NCI-H1417 treated with DMSO at 0.1 percent for 48 hours (cell line): ENCODE results near the gene BCAR3.
"Not testable (repeated sequence)": the region's sequence is repeated elsewhere in the genome, so short reads cannot be mapped to it uniquely, and the experiment has no call there.

ENCODE experiments used
- DNase-seq: peaks from one replicate; lab custom pipeline; 2025; lab: John Stamatoyannopoulos, UW

The BCAR3 gene

GRCh38 chr1:93689521-93690223 is 8.0 kb upstream of the BCAR3 start:
- no peak for DNase-seq

DNA sequence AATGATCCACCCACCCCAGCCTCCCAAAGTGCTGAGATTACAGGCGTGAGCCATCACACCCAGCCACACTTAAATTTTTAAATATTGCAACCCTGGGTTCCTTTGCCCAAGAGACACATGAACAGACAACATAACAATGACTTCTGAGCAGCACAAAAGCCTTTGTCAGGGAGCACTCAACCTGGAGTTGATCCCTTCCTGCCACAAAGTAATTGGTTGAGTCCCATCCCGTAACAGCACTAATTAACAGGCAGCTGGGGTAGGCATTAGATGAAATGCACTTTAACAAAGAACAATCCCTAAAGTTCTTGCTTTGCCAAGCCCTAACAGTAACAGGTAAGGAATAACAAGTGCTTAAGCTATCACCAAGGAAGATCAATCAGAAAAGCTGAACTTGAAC is 5.9 kb upstream of the BCAR3 start:
- DNase-seq, result no peak

GRCh38 chr1:93686504-93687250 is 5.0 kb upstream of the BCAR3 start:
- no peak for DNase-seq

- DNase-seq, result no peak
These were observed 4.3 kb upstream of the BCAR3 start for GRCh38 chr1:93685918-93686317.

- no peak for DNase-seq
These were observed 1.6 kb upstream of the BCAR3 start for GRCh38 chr1:93683234-93683633.

GRCh38 chr1:93681989-93682412 is 364 bp upstream of the BCAR3 start:
- no peak for DNase-seq

GRCh38 chr1:93680420-93681100 is 1.1 kb downstream of the BCAR3 start:
- DNase-seq, result no peak

- no peak for DNase-seq
These were observed 1.6 kb downstream of the BCAR3 start for GRCh38 chr1:93680076-93680419.

DNA sequence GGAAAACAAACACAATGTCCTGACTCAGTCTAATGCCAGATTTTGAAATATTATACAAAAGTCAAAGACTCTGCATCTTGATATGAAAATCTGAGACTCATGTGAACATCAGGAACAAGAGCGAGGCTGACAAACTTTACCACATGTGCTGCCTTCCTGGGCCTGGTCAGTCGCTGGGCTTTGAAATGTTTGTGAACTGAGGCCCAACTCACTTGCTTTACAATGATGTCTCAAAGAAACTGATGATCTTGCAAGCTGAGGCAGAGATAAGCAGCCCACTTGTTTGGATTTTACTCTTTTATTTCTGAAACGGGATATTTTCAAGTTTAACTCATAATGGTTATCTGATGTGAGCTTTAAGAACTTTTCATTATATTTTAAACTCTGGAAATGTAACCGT is 2.1 kb downstream of the BCAR3 start:
- no peak for DNase-seq

- DNase-seq, result no peak
These were observed 2.6 kb downstream of the BCAR3 start for GRCh38 chr1:93678946-93679480.

DNA sequence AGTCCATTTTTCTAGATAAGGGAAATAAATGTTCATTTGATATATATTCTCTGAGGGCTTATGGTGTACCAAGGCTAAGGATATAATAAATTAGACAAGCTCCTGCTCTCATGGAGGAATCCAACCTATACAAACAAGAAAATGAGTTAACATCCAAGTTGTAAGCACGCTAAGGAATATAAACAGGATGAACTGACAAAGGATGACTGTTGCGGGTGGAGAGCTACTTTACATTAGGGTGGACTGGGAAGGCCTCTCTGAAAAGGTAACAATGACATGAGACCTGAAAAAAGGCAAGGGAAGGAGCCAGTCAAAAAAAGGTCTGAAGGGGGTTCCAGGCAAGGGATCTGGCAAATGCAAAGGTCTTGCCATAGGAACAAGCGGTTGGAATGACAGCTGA is 3.1 kb downstream of the BCAR3 start:
- DNase-seq, result no peak

DNA sequence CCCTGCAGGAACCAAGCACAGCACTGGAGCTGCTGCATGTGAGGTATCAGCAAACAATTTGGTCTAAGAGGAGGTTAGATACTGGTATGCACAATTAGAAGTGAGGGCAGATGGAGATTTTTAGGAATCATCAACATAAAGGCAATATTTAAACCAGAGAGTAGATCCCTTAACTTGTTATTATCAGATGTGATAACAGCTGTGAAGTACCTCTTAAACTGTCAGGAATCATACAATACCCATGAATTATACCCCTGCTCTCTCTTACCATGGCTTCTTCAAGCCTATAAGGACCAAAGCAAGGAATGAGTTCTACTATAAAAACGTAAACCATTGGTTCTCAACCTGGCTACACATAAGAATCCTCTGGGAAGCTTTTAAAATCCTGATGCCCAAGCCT is 3.9 kb downstream of the BCAR3 start:
- no peak for DNase-seq

- DNase-seq, result no peak
These were observed 5.2 kb downstream of the BCAR3 start for GRCh38 chr1:93676427-93676826.

DNA sequence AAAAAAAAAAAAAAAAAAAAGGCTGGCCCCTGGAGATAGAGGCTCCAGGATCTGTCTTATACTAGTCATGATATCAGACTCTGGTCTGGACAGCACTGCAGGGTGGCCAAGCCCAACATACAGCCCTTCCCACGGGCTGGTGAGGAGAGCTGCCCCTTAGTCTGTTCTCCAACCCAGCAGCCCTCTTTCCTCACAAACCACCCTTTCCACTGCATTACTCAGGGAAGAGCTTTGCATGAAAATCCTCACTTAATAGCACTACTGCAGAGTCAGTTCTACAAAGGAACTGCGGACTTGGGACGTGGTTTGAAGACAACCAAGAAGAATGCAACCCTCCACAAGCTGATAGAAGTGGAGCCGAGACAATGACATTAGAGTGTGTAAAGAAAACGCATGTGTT is 5.7 kb downstream of the BCAR3 start:
- DNase-seq, result no peak

DNA sequence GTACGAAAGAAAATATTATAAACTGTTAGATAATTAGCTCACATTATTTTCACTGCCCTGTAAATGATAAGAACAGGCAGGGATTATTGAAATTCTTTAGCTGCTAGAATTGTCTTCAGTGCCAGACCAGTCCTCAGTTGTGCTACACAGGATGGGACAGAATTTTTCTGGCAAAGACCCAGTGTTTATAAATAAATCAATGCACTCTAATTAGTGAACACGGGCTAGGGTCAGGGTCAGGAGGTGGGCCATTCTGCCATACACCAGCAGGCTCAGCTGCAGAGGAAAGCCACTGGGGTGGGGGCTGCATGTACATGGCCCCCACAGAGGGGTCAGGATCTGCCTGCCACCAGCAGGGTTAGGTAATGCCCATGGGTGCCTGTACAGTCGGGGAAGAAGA is 6.4 kb downstream of the BCAR3 start:
- no peak for DNase-seq

- DNase-seq, result not testable (repeated sequence)
These were observed 7.6 kb downstream of the BCAR3 start for GRCh38 chr1:93674071-93674470.

DNA sequence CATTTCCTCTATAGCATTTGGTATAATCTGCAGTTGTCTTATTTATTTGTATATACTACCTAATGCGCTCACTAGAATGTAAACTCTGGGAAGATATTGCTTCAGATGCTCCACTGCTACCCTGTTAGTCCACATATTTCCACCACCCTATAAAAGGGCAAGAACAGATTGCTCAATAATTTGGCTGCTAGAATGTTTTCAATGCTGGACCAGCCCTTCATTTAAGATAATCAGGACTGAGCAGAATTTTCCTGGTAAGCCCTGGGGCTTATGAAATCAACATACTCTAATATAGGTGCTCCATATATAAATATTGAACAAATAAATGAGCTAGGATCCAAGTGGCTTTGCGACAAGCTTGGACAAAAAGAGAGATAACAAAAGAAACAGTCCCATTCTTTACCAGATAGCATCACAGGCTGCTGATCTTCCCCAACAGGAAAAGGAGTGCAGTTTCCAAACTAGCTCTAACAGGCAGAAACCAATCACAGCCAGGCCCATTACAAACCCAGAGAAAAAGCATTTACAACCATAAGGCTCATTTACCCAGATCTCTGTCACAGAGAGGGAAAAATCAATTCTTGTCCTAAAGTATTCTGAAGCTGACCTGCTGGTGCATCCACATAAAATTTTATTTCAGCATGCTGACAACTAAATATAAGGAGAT is 8.3 kb downstream of the BCAR3 start:
- no peak for DNase-seq

- no peak for DNase-seq
These were observed 9.0 kb downstream of the BCAR3 start for GRCh38 chr1:93672477-93673162.

DNA sequence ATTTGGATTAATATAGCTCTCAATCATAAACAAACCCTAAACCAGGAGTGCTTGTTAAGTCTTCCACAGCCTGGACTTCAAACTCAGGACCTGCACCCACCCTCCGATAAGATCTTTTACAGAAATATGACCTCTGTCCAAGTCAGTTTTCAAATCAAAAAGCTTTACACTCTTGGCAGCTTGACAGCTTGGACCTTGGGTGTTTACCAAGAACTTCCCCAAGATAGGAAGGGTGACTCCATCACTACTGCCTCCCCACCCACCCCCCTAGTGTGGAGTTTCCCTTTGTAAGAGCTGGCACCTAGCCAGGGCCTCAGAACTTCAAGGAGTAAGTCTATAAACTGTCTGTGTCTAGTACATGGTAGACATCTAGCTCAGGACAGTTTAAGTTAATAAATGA is 9.6 kb downstream of the BCAR3 start:
- DNase-seq, result no peak

DNA sequence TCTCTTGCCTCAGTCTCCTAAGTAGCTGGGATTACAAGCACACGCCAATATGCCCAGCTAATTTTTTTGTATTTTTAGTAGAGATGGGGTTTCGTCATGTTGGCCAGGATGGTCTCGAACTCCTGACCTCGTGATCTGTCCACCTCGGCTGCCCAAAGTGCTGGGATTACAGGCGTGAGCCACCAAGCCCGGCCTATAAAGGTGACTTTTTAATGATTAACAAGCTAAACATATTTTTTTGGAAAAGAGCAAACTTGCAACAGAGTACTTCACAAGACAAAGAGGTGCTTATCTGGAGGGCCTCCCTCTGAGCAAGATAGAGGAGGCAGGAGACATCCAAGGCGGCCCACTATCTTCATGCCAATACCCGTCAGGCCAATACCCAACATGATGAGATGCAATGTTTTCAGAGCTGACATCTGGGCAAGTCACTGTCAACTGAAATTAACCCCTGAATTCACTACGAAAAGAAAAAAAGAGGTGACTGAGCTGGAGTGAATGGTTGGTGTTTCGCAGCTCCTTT is 10.5 kb downstream of the BCAR3 start:
- no peak for DNase-seq

GRCh38 chr1:93670141-93670540 is 11.5 kb downstream of the BCAR3 start:
- DNase-seq, result no peak

DNA sequence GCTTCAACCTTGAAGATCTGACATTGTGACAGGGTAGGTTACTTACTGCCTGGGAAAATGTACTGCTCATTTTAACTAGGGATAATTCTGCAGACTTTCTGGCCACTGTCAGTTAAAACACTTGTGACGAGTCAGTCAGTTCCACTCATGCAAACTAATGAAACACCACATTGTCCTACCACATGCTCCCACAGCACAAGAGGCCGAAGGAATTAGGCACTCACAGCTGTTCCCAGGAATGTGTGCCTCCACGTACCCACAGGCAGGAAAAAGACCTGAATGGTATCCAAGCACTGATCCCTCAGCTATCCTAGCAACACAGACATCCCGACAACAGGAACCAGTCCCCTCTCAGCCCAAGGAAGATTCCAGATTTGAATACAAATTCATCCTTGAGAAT is 12.3 kb downstream of the BCAR3 start:
- DNase-seq, result no peak
